Left cardiac atrium (tissue), 4 donors: ENCODE results near the gene SLC7A4. TPM values are rescaled to one million over a fixed set of nuclear protein-coding genes. Genes with fewer than 3 reads are reported as not detected.
A peak's percentile ranks its signal among the peaks of the same experiment; 100 is the strongest.
"Not testable (repeated sequence)": the region's sequence is repeated elsewhere in the genome, so short reads cannot be mapped to it uniquely, and the experiment has no call there.

ENCODE experiments used
- ATAC-seq, 2 donors: fragments of 200-7000 bp; cut with Tn5 transposase; one replicate each; pipeline ENCODE4 v1.9.1; 2020; ENCODE audit warnings: mild to moderate bottlenecking in 2 of 2, moderate library complexity in 2 of 2
- DNase-seq: peaks from one replicate; pipeline ENCODE4 v3.0.0-alpha.2; 2020
- intact Hi-C, 2 donors: fragments of 100-400 bp; cut with DNase I; formaldehyde crosslinking; loops; one replicate each; pipeline versions ENCODE4 v1.14.1 to v1.15.1; 2022 to 2023
- total RNA-seq, 2 donors: library from RNA; stranded (reverse); fragmentation: NEBNext Ultra II Directional; extraction: Animal tissue kit (Norgen Biotek cat#: 25700); gene quantifications; one replicate each; pipeline ENCODE4 v1.2.1, GENCODE V29; 2021
- donor health status: DM: no; HTN: yes; CAD: no.
- donor health status: DM: no; HTN: yes; CAD: no; lungs with severe emphysema.
- donor health status: DM: yes; HTN: yes; CAD: no.
- donor health status: Dilated cardiomyopathy.

Gene SLC7A4
- total RNA-seq, 2 donors from 2014 or later = 0.47 to 0.68 TPM

DNA sequence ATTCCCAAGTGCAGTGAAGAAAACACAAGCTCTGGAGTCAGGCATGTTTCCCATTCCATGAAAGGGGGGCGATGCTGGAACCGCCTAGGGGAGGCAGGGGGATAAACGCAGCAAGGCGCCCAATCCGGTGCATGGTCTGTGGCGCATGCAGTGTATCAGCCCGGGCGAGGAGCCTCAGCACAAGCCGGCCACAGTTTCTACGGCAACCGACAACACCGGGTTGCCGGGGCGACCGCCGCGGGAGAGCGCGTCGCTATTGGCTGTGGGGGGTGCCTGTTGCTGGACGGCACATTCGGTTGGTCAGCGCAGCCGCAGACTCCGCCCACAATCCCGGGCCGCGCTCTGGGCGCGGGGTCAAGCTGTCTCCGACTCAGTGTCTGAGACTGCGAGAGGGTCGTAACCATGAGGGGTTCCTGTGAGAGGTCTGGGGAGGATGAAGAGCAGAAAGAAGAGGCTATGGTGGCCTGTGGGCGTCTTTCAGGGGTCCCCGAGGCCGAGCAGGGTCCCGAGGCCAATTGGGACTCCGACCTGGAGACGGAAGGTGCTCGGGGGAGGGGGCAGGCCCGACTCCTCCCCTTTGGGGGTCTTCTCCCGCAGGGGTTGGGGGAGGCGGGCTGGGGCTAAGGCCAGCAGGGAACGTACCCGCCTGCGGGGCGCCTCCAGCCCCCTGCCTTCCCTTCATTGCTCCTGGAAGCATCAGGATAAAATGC is 13.4 kb upstream of the SLC7A4 start, which contains the start of gene LRRC74B:
LRRC74B (plus strand) TSS at position 362 of the 710 bp plus-strand sequence; CDS start at position 403, 41 bp downstream.
- DNase-seq (peak; percentile 91), ATAC-seq (peak; percentile 97 to 98)
- intact Hi-C loops = no loop called here

DNA sequence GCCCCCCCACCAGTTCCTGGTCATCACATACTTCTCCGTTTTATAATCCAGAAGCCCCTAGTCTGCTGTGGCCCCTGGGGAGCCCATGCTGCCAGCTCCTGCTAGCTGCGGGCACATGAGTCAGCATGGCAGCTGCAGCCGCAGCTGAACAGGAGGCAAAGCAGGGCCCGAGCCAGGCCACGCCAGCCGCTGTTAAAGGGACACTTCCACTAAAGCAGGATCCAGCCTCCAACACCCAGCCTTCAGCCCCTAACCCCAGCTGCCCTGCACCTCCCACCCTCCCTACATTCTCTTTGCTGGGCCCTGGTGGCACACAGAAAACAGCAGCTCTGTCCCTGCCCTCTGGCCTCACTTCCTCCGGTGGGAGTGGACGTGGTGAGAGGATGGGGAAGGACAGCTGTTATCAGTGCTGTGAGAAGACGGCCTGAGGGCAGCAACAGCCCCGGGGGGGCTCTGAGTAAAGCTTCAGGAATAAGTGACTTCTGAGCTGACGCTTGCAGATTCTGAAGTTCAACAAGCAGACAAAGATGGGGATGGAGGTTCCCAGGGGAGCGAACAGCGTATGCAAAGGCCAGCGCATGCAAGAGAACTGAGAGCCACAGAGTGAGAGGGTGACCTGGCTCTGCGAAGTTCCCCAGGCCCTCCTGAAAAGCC is 12.7 kb upstream of the SLC7A4 start:
- DNase-seq = peak; percentile 31
- intact Hi-C loops = no loop called here
- peak; percentile 48 to 79 for ATAC-seq

DNA sequence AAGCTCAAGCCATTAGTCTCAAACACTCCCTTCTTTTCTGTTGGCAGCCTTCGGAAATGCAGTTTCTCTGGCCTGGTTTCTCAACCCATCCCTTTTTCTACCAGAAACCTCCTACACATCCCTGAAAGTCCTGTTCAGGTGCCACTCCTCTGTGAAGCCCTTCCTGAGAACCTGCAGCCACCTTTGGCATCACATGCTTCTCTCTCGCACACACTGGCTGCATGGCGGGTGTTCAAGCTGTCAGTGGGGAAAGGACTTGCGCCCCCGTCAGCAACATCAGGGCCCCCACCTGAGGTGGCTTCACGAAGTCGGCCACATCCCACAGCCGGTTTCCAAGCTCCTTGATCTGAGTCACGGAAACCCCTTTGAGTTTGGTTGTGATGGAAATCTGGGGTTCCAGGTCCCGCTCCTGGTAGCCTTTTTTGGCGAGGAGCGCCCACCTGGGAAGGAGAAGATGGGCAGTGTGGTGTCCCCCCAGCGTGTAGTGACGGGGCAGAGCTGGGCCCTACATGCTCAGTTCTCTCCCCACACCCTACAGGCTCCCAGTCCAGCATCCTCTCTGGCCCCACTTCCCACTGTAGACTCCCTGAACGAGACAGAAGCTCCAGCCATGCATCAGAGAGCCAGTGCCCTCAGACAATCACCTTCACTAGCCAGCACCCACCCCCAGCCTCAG is 11.6 kb upstream of the SLC7A4 start:
- ATAC-seq (no peak), DNase-seq (no peak)
- intact Hi-C loops = no loop called here

DNA sequence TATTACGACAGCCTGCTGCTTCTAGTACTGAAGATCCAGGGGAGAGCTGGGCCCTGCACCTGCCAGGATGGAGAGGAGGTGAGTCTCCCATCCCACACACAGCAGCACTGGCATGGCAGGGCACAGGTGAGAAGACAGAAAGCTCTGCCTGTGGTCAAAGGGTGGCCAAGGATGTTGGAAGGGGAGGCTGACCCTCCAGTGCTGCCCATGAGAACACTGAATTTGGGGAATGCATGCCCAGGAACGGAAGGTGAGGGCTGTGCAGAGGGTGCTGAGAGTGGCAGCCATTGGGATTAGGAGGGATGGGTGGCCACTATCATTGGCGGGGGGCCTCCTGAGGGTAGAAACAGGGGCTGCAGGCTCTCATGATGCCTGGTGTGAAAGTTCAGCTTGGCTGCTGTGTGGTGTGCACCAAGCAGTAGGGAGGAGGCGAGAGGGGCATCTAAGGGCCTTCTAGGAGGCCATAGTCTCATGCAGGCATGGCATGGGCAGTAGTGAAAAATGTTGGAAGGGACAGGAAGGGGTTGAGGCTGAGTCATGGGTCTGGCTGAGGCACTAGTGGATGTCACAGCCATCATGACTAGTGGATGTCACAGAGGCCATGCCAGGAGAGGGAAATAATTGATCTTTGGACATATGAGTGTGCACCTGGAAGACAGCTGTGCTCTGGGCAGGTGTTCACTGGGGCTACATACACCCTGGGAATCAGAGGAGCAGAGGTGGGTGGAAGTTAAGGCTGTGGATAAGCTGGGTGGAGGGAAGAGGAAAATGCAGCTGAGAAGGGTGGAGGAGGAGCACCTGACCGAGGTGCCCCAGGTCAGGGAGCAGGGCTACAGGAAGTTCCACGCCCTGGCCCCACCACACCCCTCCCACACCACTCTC is 10.9 kb upstream of the SLC7A4 start:
- no peak for DNase-seq
- intact Hi-C loops = no loop called here
- no peak for ATAC-seq

DNA sequence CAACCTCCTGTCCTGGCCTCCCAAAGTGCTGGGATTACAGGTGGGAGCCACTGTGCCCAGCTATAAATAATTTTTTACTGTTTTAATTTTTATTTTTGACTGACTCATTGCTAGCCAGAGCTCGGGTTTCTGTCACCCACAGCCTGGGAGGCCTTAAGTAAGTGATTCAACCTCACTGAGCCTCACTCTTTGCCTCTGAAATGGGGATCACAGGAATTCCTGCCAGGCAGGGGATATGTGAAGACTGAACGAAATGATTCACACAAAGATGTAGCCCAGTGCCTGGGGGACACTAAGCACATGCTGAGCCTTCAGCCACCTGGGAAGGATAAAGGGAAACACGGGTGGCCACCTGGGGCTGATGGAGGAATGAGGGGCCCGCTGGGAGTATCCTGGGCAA is 9.6 kb upstream of the SLC7A4 start:
- ATAC-seq = no peak
- intact Hi-C loops = no loop called here
- DNase-seq = no peak

DNA sequence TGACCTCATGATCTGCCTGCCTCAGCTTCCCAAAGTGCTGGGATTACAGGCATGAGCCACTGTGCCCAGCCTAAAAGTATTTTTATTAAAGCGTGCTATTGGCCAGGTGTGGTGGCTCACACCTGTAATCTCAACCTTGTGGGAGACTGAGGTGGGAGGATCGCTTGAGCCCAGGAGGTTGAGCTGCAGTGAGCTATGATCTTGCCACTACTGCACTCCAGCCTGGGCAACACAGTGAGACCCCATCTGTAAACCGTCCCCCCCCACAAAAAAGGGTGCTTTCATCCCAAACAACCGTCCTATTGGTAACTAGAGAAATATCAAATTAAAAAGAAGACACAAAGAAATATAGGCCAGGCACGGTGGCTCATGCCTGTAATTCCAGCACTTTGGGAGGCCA is 6.8 kb upstream of the SLC7A4 start:
- DNase-seq, intact Hi-C loops, ATAC-seq: not testable (repeated sequence)

DNA sequence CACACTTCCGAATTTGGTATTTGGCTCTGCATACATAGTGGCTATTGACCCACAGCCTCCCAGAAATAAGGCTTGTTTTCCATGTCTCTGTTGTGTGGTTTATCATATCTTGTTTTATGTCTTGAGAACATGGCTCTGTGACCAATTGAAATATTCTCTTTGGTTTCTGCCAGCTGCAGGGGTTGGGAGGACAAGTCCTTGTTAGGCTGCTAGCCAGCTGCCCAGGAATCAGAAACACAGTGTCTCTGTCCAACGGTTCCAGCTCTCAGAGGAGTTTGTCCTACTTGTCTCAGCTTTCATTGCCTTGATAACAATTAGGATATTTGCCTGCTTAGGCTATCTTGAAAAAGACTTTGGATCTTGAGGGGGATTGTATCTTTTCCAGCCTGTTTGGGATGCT is 6.0 kb upstream of the SLC7A4 start:
- intact Hi-C loops = no loop called here
- no peak for DNase-seq
- peak; percentile 45 to 68 for ATAC-seq

DNA sequence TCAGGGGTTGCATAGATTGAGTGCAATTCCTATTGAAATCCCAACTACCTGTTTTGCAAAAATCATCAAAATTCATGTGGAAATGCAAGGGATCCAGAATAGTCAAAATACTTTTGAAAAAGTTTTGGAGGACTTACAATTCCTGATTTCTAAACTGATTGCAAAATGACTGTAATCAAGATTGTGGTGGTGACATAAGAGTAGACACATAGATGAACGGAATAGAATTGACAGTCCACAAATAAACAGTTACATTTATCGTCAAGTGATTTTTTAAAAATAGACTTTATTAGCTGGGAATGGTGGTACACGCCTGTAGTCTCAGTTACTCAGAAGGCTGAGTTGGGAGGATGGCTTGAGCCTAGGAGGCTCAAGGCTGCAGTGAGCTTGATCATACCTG is 2.6 kb upstream of the SLC7A4 start:
- intact Hi-C loops = no loop called here
- DNase-seq (no peak), ATAC-seq (no peak)

DNA sequence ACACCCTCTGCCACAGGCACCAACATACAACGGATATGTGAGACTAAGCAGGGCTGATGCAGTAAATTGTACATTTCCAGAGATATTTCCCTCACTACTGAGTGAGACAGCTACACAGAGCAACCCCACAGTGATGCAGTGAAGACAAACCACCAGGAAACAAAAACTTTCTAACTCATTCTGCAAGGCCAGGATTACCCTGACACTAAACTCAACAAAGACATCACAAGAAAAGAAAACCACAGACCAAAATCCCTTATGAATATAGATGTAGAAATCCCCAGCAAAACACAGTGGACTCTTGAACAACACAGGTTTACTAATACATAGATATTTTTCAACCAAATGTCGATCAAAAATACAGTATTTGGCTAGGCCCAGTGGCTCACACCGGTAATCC is 1.5 kb upstream of the SLC7A4 start:
- no peak for ATAC-seq
- DNase-seq = no peak
- intact Hi-C loops = no loop called here

DNA sequence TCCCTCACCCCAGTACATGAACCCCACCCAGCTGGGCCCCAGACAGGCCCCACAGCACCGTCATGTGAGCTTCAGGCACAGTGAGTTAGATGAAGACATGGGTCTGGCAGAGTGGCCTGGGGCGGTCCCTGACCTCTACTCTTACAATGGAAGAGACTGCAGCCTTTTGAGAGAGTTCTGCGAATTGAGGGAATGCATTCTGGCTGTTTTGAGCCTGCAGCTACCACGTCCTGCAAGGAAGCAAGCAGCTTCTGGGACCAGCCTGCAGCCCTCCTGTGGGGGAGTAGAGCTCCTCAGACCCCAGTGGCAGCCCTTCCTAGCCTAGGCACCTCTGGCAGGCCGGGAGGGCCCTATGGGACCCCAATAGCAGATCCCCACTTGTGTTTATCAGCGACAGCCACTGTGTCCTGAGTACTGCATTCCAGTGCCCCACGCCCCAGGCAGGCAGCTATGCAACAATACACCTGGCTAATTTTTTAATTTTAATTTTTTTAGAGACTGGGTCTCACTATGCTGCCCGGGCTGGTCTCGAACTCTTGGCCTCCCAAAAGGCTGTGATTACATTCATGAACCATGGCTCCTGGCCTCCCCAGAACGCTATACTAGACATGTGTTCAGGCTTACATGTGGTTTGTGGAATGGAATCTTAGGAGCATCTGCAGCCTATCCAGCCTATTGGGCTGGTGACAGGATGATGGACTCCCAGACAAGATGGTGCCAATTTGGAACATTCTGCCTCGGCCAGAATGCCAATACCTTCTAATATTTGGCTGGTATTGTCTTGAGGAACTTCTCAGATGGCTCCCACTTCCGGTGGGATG is 717 bp upstream of the SLC7A4 start:
- intact Hi-C loops = no loop called here
- ATAC-seq (peak in 1 of 2 donors; percentile 28), DNase-seq (no peak)

DNA sequence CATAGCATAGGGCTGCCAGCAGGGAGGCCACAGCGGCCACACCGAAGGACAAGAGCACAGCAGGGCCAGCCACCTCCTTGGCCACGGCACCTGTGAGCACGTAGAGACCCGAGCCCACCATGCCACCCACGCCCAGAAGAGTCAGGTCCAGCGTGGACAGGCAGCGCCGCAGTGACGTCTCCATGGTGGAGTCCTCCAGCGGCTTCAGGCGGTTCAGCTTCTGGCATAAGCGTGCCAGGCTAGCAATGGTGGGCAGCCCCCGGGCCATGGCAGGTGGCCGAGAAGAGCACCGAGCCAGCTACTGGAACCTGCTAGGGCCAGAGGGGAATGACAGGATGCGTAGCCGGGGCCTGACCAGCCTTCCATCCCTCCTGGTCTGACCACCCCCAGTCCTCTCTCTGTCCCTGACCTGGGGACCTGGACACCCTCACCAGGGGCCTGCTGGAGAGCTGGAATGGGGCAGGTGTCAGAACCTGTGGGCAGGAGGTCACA is 770 bp downstream of the SLC7A4 start:
- DNase-seq = no peak
- ATAC-seq = no peak
- intact Hi-C loops = no loop called here

DNA sequence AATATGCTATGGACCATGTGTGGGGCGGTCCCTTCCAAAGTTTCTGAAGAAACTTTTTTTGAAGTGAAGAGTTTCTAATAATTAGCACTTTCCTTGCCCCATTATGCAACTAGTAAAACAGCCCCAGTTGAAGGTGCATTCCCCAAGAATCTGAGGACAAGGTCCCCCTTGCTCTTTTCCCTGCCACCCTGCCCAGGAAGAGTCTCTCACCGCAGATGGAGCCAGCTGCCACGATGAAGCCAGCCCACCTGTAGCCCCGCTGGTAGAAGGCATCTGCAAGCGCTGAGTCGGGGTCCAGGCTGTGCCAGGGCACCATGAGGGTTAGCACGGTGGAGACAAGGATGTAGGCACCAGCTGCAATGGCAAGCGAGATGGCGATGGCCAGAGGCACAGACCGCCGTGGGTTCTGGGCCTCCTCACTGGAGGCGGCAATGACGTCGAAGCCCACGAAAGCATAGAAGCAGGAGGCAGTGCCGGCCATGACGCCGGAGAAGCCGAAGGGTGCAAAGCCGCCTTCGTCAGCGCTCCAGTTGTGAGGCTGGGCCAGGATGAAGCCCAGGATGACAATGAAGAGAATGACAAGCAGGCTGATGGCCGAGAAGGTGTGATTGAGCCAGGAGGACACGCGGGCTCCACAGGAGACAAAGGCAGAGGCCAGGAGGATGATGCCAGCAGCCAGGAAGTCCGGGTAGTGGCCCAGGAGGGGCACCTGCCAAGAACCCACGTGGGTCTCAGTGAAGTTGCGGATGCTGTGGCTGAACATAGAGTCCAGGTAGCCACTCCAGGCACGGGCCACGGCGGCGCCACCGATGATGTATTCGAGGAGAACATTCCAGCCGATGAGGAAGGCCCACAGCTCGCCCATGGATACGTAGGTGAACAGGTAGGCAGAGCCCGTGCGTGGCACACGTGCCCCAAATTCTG is 1.5 kb downstream of the SLC7A4 start:
- intact Hi-C loops = no loop called here
- ATAC-seq (no peak), DNase-seq (no peak)

DNA sequence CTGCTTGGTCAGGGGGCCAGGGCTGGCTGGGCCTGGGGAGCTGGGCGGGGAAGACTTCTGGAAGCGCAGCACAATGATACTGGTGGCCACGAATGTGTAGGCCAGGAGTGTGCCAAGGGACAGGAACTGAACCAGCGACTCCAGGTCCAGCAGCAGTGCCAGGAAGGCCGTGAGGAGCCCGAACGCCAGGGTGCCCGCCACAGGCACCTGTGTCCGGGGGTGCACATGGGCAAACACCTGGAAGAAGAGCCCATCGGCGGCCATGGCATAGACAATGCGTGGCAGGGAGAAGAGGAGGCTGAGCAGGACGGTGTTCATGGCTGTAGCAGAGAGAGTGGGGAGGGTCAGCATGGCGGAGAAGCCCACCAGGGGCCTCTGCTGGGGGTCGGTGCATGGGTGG is 2.3 kb downstream of the SLC7A4 start:
- DNase-seq (no peak), ATAC-seq (no peak)
- intact Hi-C loops = no loop called here

DNA sequence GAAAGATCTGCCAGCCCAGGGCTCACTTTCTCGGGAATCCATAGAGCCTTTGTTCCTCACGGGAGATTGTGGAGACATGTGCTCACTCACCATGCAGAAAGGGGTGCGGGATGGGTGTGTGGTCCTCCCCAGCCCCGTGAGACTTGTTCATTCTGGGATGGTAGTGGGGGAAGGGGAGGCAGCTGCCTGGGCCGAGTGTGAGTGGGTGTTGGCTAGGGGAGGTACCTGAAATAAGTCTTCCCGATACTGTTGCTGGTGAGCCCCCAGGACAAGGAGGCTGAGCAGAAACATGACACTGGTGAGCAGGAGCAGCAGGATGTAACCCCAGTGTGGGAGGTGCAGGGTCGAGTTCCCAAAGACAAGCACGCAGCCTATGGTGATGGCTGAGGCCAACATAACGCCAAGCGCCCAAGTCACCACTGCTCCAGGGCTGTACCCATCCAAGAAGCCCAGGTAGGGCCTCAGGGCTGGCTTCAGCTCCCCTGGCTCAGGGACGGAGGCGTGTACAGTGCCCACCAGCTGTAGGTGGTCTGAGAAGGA is 2.8 kb downstream of the SLC7A4 start:
- intact Hi-C loops = no loop called here
- no peak for ATAC-seq
- DNase-seq = no peak

DNA sequence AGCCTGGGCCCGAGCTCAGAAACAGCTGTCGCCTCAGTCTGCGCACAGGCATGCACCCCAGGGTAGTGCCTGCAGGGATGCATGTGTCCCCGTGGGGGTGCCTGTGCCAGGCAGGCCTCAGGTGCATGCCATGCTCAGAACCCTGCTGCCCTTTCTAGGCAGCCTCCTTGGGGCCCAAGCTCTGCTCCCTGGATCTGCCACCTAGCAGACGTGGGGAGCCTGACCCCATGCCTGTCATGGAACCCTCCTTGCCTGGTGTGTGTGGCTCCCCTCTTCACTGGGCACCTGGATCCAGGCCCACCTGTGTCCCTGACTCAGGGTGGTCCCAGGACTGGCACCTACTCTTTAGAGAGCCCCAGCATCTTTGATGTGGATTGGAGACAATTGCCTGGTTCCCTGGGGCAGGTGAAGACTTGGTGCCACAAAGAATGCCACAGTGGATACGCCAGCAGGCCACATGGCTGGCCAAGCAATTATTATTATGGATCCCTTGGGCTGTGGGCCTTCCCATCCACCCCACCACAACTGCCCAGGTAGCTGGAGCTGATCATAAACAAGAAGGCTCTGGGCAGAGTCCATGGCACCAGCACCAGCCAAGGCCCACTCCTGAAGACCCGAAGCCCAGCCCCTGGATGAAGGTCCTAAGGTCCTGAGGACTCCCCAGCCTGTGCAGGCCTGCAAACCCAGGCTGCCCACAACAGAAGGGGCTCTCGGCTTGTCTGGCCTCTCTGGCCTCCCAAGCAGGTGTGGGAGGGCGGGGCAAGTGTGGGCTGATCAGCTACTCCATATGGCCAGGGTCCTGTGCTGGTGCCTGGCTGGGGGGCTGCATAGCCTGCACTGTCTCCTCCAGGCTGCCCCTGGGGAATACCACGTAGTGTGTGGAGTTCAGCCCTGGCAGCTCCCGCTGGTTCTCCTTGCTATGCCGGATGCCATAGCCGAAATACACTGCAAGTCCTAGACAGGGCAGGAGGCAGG is 3.8 kb downstream of the SLC7A4 start:
- intact Hi-C loops = no loop called here
- ATAC-seq (no peak), DNase-seq (no peak)
